CD14-positive monocyte (primary cell): ENCODE data around the gene BEGAIN. TPM values are rescaled to one million over a fixed set of nuclear protein-coding genes. Genes with fewer than 3 reads are reported as not detected.
A peak's percentile ranks its signal among the peaks of the same experiment; 100 is the strongest.

Experiments
- DNase-seq, 3 donors: peaks; one replicate each; pipeline ENCODE4 v3.0.0-alpha.2; 2011 to 2022
- H2AFZ ChIP-seq: 2 replicates; pipeline ENCODE4 v1.6.0; 2012; ENCODE audit warnings: mild to moderate bottlenecking, low read depth, low read length, inconsistent platforms; ENCODE audit not compliant: insufficient read depth, poor library complexity, severe bottlenecking
- H3K27ac ChIP-seq, 2 donors: 1 replicate in 1 of 2; 2 replicates in 1 of 2; pipeline ENCODE4 v1.5.1; 2012 to 2013; ENCODE audit warnings: low read length in 2 of 2, control low read depth in 1 of 2, inconsistent platforms in 1 of 2, low read depth in 1 of 2, mild to moderate bottlenecking in 1 of 2
- H3K27me3 ChIP-seq, 2 donors: one replicate each; pipeline versions ENCODE4 v1.6.0 to v1.6.1; 2011 to 2013; ENCODE audit warnings: low read length in 2 of 2; ENCODE audit not compliant: control insufficient read depth in 2 of 2, insufficient read depth in 2 of 2
- H3K36me3 ChIP-seq, 2 donors: replicated peaks in 1 of 2; 1 replicate in 1 of 2; 2 replicates in 1 of 2; pipeline versions ENCODE4 v1.5.1 to v1.6.1; 2012 to 2013; ENCODE audit warnings: low read length in 2 of 2, control low read depth in 1 of 2, inconsistent platforms in 1 of 2, mild to moderate bottlenecking in 1 of 2; ENCODE audit not compliant: insufficient read depth in 2 of 2, control insufficient read depth in 1 of 2
- H3K4me1 ChIP-seq, 2 donors: 1 replicate in 1 of 2; 2 replicates in 1 of 2; pipeline versions ENCODE4 v1.5.1 to v1.6.1; 2012 to 2013; ENCODE audit warnings: low read length in 2 of 2, control low read depth in 1 of 2, inconsistent platforms in 1 of 2, mild to moderate bottlenecking in 1 of 2, moderate library complexity in 1 of 2; ENCODE audit not compliant: insufficient read depth in 2 of 2, control insufficient read depth in 1 of 2
- H3K4me2 ChIP-seq: replicated peaks from 2 replicates; pipeline ENCODE3; 2012; ENCODE audit warnings: low read length, moderate library complexity, mild to moderate bottlenecking; ENCODE audit not compliant: poor library complexity, severe bottlenecking; ENCODE audit errors: extremely low read depth
- H3K4me3 ChIP-seq, 3 experiments: fragments of 200-600 bp in 1 of 3; sonication (generic) in 1 of 3; replicated peaks in 1 of 3; 1 replicate in 2 of 3; 2 replicates in 1 of 3; pipeline ENCODE4 v1.5.1; 2011 to 2013; ENCODE audit warnings: low read length in 3 of 3, mild to moderate bottlenecking in 3 of 3, control low read depth in 2 of 3, low read depth in 2 of 3, inconsistent platforms in 1 of 3, moderate library complexity in 1 of 3
- H3K79me2 ChIP-seq: 2 replicates; pipeline ENCODE4 v1.6.0; 2012; ENCODE audit warnings: mild to moderate bottlenecking, control low read depth, inconsistent platforms, low read length, moderate library complexity; ENCODE audit not compliant: insufficient read depth
- H3K9ac ChIP-seq: 2 replicates; pipeline ENCODE4 v1.6.0; 2017; ENCODE audit warnings: low read length, mild to moderate bottlenecking; ENCODE audit not compliant: insufficient read depth, poor library complexity, severe bottlenecking
- H3K9me3 ChIP-seq, 2 donors: replicated peaks in 1 of 2; 1 replicate in 1 of 2; 2 replicates in 1 of 2; pipeline versions ENCODE4 v1.5.1 to v1.6.1; 2012 to 2013; ENCODE audit warnings: low read length in 2 of 2, control low read depth in 1 of 2; ENCODE audit not compliant: control insufficient read depth in 1 of 2, insufficient read depth in 1 of 2
- H4K20me1 ChIP-seq: 2 replicates; pipeline ENCODE4 v1.6.0; 2012; ENCODE audit warnings: mild to moderate bottlenecking, low read length, control low read depth, moderate library complexity; ENCODE audit not compliant: insufficient read depth
- H3K27ac Mint-ChIP-seq, 7 donors: one replicate each; pipeline ENCODE4 v1.8.0; 2020; ENCODE audit warnings: mild to moderate bottlenecking in 7 of 7, mixed read lengths in 7 of 7, moderate library complexity in 6 of 7, inconsistent platforms in 2 of 7
- H3K27me3 Mint-ChIP-seq, 3 donors: one replicate each; pipeline ENCODE4 v1.8.0; 2021 to 2022; ENCODE audit warnings: low read depth in 3 of 3, mild to moderate bottlenecking in 3 of 3, mixed read lengths in 3 of 3, moderate library complexity in 3 of 3, inconsistent platforms in 1 of 3
- H3K36me3 Mint-ChIP-seq, 2 donors: one replicate each; pipeline ENCODE4 v1.8.0; 2020; ENCODE audit warnings: mixed read lengths in 2 of 2, inconsistent platforms in 1 of 2, mild to moderate bottlenecking in 1 of 2
- H3K4me1 Mint-ChIP-seq: one replicate; pipeline ENCODE4 v1.8.0; 2020; ENCODE audit warnings: mild to moderate bottlenecking, mixed read lengths
- H3K4me3 Mint-ChIP-seq, 2 donors: one replicate each; pipeline ENCODE4 v1.8.0; 2020; ENCODE audit warnings: mild to moderate bottlenecking in 2 of 2, mixed read lengths in 2 of 2, moderate library complexity in 1 of 2
- H3K9me3 Mint-ChIP-seq, 7 donors: one replicate each; pipeline ENCODE4 v1.8.0; 2020 to 2022; ENCODE audit warnings: mixed read lengths in 7 of 7, mild to moderate bottlenecking in 6 of 7, moderate library complexity in 6 of 7, inconsistent platforms in 2 of 7
- WGBS: methylation state at CpG from one replicate; pipeline ENCODE4 v1.1.5; 2013; ENCODE audit warnings: missing lambda C conversion rate; ENCODE audit not compliant: insufficient coverage; 5-methylcytosine and 5-hydroxymethylcytosine counted together
- intact Hi-C, 2 donors: fragments of 100-400 bp; cut with micrococcal nuclease; formaldehyde crosslinking; loops; one replicate each; pipeline versions ENCODE4 v1.15.0 to v1.15.1; 2023
- polyA plus RNA-seq, 3 donors: library from polyadenylated mRNA; depleted of rRNA in 1 of 3; unstranded in 2 of 3; stranded (reverse) in 1 of 3; fragments of 300-500 nt in 2 of 3; fragments of >200 nt in 1 of 3; fragmentation: Illumina TruSeq in 2 of 3; gene quantifications; 1 replicate in 2 of 3; 2 replicates in 1 of 3; pipeline ENCODE4 v1.2.3, GENCODE V29; 2012 to 2021
- TF ChIP-seq, protein P1 (sequence below): fragments of 200-600 bp; IDR thresholded peaks from one replicate; pipeline ENCODE4 v1.8.0; 2022; ENCODE audit warnings: antibody characterized with exemption, mild to moderate bottlenecking

BEGAIN gene
- polyA plus RNA-seq, 3 donors, result 0.25 to 0.45 TPM; not detected in 1

DNA sequence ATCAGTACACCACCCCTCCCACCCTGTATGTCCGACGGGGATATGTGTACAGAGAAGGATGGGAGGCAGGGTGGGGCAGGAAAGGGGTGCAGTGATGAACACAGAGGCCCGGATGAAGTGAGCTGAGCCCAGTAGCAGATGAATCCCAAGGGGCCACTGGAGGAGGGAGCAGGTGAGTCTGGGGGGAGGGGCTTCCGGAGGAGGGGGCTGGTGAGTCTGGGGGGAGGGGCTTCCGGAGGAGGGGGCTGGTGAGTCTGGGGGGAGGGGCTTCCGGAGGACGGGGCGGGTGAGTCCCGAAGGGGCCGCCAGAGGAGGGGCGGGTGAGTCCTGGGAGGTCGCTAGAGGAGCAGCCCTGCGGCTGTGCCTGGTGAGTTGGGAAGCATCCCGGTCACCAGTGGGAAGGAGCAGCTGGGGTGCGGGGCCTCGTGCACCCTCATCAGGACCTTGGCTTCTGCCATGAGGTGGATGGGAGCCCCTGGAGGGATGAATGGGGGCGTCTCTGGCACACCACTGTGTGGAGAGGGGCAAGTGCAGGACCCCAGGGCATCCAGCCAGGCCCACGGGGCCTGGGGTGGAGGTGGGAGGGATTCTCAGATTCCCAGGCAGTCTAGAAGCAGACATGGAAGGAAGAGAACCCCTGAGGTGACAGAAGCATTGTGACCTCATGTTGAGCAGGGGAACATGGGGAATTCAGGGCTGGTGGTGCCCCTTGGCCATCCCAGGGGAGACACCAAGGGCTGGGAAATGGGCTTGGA lies 14.0 kb downstream of the BEGAIN start:
- H2AFZ ChIP-seq, result no peak overlapping the region
- no peaks in the 10 kb centered on the region for H3K79me2 ChIP-seq
- DNase-seq, result no peak
- H3K9ac ChIP-seq, result no peak overlapping the region
- peak overlapping the region in 1 of 2 donors; percentile 69 for H3K4me3 Mint-ChIP-seq
- intact Hi-C loops, result no loop called here
- no peak overlapping the region for H3K4me3 ChIP-seq
- H3K27me3 ChIP-seq, result peaks cover 13 to 53% of the 10 kb centered on the region in 2 donors
- peaks cover 41 to 57% (median 56%) of the 10 kb centered on the region in 3 donors for H3K27me3 Mint-ChIP-seq
- H3K4me1 ChIP-seq, result peaks cover 5% of the 10 kb centered on the region in 2 donors
- H3K9me3 ChIP-seq, result no peaks in the 10 kb centered on the region
- no peak overlapping the region for H3K27ac Mint-ChIP-seq
- H3K9me3 Mint-ChIP-seq, result peaks cover 0 to 5% (median 3%) of the 10 kb centered on the region in 7 donors
- H3K36me3 Mint-ChIP-seq, result no peaks in the 10 kb centered on the region
- TF ChIP-seq, protein P1, sequence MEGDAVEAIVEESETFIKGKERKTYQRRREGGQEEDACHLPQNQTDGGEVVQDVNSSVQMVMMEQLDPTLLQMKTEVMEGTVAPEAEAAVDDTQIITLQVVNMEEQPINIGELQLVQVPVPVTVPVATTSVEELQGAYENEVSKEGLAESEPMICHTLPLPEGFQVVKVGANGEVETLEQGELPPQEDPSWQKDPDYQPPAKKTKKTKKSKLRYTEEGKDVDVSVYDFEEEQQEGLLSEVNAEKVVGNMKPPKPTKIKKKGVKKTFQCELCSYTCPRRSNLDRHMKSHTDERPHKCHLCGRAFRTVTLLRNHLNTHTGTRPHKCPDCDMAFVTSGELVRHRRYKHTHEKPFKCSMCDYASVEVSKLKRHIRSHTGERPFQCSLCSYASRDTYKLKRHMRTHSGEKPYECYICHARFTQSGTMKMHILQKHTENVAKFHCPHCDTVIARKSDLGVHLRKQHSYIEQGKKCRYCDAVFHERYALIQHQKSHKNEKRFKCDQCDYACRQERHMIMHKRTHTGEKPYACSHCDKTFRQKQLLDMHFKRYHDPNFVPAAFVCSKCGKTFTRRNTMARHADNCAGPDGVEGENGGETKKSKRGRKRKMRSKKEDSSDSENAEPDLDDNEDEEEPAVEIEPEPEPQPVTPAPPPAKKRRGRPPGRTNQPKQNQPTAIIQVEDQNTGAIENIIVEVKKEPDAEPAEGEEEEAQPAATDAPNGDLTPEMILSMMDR, result no peak
- peaks cover 7% of the 10 kb centered on the region for H3K4me1 Mint-ChIP-seq
- no peaks in the 10 kb centered on the region for H4K20me1 ChIP-seq
- H3K4me2 ChIP-seq, result no peak overlapping the region
- no peak overlapping the region for H3K27ac ChIP-seq
- no peaks in the 10 kb centered on the region for H3K36me3 ChIP-seq
- WGBS, result 17% methylated on average over 12 of the region's 18 CpGs

DNA sequence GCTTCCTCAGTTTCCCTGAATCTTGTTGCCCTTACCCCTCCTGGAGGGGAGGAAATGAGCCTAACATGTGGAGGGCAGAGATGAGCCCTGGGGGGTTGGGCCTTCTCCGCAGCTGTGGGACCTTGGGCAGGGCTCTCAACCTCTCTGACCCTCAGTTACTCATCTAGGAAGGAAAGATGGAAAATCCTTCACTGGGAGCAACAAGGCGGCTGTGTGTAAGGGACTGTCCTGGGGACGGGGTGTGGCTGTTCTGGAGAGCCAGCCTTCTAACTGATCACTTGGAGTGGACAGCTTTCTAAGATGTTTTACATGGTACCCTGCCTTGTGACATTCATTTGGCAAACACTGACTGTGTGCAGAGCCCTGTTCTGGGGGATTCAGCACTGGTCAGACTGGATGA lies 14.7 kb downstream of the BEGAIN start:
- 86% methylated on average over 2 of the region's 3 CpGs for WGBS
- Histone ChIP-seq H3K27ac (no peak overlapping the region), H3K9me3 (no peaks in the 10 kb centered on the region), H3K79me2 (no peaks in the 10 kb centered on the region), H3K4me2 (no peak overlapping the region), H4K20me1 (no peaks in the 10 kb centered on the region), H3K9ac (no peak overlapping the region), H3K4me1 (peaks cover 5 to 12% of the 10 kb centered on the region in 2 donors), H3K4me3 (no peak overlapping the region), H3K36me3 (no peaks in the 10 kb centered on the region), H2AFZ (no peak overlapping the region), H3K27me3 (peaks cover 13 to 55% of the 10 kb centered on the region in 2 donors)
- TF ChIP-seq, protein P1, result no peak
- H3K4me1 Mint-ChIP-seq, result peaks cover 8% of the 10 kb centered on the region
- no peak for DNase-seq
- intact Hi-C loops, result no loop called here
- peak overlapping the region in 1 of 2 donors; percentile 69 for H3K4me3 Mint-ChIP-seq
- H3K36me3 Mint-ChIP-seq, result no peaks in the 10 kb centered on the region
- H3K9me3 Mint-ChIP-seq, result peaks cover 0 to 5% (median 3%) of the 10 kb centered on the region in 7 donors
- peaks cover 38 to 61% (median 57%) of the 10 kb centered on the region in 3 donors for H3K27me3 Mint-ChIP-seq
- no peak overlapping the region for H3K27ac Mint-ChIP-seq
